PC-9 (cell line): ENCODE data around the gene XIRP1. TPM values are rescaled to one million over a fixed set of nuclear protein-coding genes. Genes with fewer than 3 reads are reported as not detected.

Source experiments
- BruUV-seq: library from RNA; stranded (reverse); fragments of 400-500 nt; replicated peaks from 2 replicates; lab custom pipeline; 2021; lab: Mats Ljungman, UMichigan
- CTCF ChIA-PET: fragments of 300-600 bp; sonication (Branson Sonifier 250); formaldehyde crosslinking; loops from one replicate; lab custom pipeline; 2022; ENCODE audit warnings: antibody characterized with exemption; lab: Charles Lee
- POLR2A ChIA-PET: fragments of 300-600 bp; sonication (Branson Sonifier 250); formaldehyde crosslinking; loops from one replicate; lab custom pipeline; 2022; ENCODE audit warnings: antibody characterized with exemption; ENCODE audit not compliant: unreplicated experiment; lab: Charles Lee
- DNase-seq, 2 experiments: peaks; one replicate each; pipeline versions ENCODE4 v3.0.0 to v3.0.0-alpha.2; 2015 to 2022; ENCODE audit warnings: mixed read lengths in 1 of 2
- H2AFZ ChIP-seq: fragments of 200-600 bp; sonication (generic); 2 replicates; pipeline ENCODE4 v1.8.1; 2017; ENCODE audit warnings: antibody characterized with exemption
- H3F3A ChIP-seq: fragments of 200-600 bp; sonication (generic); 2 replicates; pipeline ENCODE4 v1.8.1; 2017; ENCODE audit warnings: antibody characterized with exemption, mild to moderate bottlenecking, low read depth; ENCODE audit not compliant: insufficient read depth
- H3K27ac ChIP-seq: fragments of 200-600 bp; sonication (generic); 2 replicates; pipeline ENCODE4 v1.6.1; 2016; ENCODE audit warnings: mixed run types
- H3K27me3 ChIP-seq: fragments of 200-600 bp; sonication (generic); 2 replicates; pipeline ENCODE4 v1.6.1; 2016; ENCODE audit warnings: low read depth, mixed run types; ENCODE audit not compliant: insufficient read depth
- H3K36me3 ChIP-seq: fragments of 200-600 bp; sonication (generic); 2 replicates; pipeline ENCODE4 v1.6.1; 2016; ENCODE audit warnings: low read depth, mixed run types
- H3K4me1 ChIP-seq: fragments of 200-600 bp; sonication (generic); replicated peaks from 2 replicates; pipeline ENCODE4 v1.6.1; 2016; ENCODE audit warnings: mixed run types; ENCODE audit not compliant: insufficient read depth
- H3K4me2 ChIP-seq: fragments of 200-600 bp; sonication (generic); 2 replicates; pipeline ENCODE4 v1.6.1; 2017; ENCODE audit warnings: mixed run types
- H3K4me3 ChIP-seq: fragments of 200-600 bp; sonication (generic); 2 replicates; pipeline ENCODE4 v1.6.1; 2016; ENCODE audit warnings: mixed run types
- H3K79me2 ChIP-seq: fragments of 200-600 bp; sonication (generic); 2 replicates; pipeline ENCODE4 v1.6.1; 2017; ENCODE audit warnings: low read depth, mixed run types
- H3K9me2 ChIP-seq: fragments of 200-600 bp; sonication (generic); 2 replicates; pipeline ENCODE4 v1.8.1; 2017; ENCODE audit warnings: mild to moderate bottlenecking; ENCODE audit not compliant: insufficient read depth
- H3K9me3 ChIP-seq: fragments of 200-600 bp; sonication (generic); 2 replicates; pipeline ENCODE4 v1.8.1; 2016; ENCODE audit warnings: low read depth; ENCODE audit not compliant: insufficient read depth
- H4K20me1 ChIP-seq: fragments of 200-600 bp; sonication (generic); 2 replicates; pipeline ENCODE4 v1.8.1; 2017; ENCODE audit not compliant: insufficient read depth
- CTCF ChIP-seq: fragments of 200-600 bp; sonication (generic); conservative IDR thresholded peaks from 2 replicates; pipeline ENCODE4 v1.6.1; 2017; ENCODE audit warnings: mixed run types, antibody characterized with exemption, mild to moderate bottlenecking, moderate library complexity
- EZH2 ChIP-seq: fragments of 200-600 bp; sonication (generic); IDR thresholded peaks from 2 replicates; pipeline ENCODE4 v1.8.0; 2017; ENCODE audit warnings: antibody characterized with exemption, low read depth
- intact Hi-C: fragments of 100-400 bp; cut with micrococcal nuclease; formaldehyde crosslinking; loops from one replicate; pipeline ENCODE4 v1.10.0; 2022; ENCODE audit not compliant: unreplicated experiment
- total RNA-seq: library from RNA; stranded (reverse); gene quantifications from 2 replicates; pipeline ENCODE4 v1.2.3, GENCODE V29; 2021

XIRP1 gene
- total RNA-seq, 1 experiment from 2014 or later = not detected

DNA sequence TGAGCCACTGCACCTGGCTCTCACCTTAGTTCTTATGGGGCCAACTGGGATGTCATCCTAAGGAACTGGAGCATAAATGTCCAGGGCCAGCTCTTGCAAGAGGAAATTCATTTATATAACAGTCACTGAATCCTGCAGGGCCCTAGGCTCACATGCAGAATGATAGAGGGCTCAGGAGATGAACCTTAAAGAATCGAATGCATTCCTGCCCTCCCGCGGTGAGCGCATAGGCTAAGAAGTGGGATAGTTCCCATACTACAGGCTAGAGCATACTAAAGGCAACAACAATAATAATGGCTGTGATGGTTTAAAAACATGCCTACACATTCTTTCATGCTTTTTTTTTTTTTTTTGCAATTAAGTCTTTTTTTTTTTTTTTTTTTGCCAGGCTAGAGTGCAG lies 21.9 kb downstream of the XIRP1 start:
- H3K9me3 ChIP-seq = no peaks in the 10 kb centered on the region
- ChIA-PET CTCF (no interaction called here), POLR2A (no interaction called here)
- no peak overlapping the region for H2AFZ ChIP-seq
- H3K79me2 ChIP-seq = no peaks in the 10 kb centered on the region
- H3K4me1 ChIP-seq = peaks cover 23% of the 10 kb centered on the region
- H3K27ac ChIP-seq = no peak overlapping the region
- no peaks in the 10 kb centered on the region for H3K36me3 ChIP-seq
- no peaks in the 10 kb centered on the region for H3K27me3 ChIP-seq
- BruUV-seq = no TSS peak
- H3K4me3 ChIP-seq = no peak overlapping the region
- intact Hi-C loops = no loop called here
- no peaks in the 10 kb centered on the region for H4K20me1 ChIP-seq
- H3F3A ChIP-seq = peaks cover 15% of the 10 kb centered on the region
- no peaks in the 10 kb centered on the region for H3K9me2 ChIP-seq
- DNase-seq = no peak
- H3K4me2 ChIP-seq = no peak overlapping the region
- TF ChIP-seq CTCF (no peak), EZH2 (no peak)

DNA sequence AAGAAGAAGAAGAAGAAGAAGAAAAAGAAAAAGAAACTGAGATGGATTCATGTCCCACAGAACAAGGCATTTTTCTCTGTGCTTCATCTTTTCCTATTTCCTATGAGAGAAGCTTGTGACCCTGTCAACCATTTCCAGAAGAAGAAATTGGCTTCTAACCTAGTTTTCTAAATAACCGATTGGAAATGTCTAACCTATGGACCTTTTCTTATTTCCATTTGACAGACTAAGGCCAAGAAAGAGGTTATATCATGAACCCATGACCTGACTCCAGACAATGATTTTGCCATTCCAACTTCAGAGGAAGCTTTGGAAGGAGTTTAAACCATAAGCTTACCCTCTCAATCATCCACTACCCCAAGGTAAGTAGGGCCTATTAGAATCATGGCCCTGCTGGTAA lies 22.7 kb downstream of the XIRP1 start:
- Histone ChIP-seq H4K20me1 (no peaks in the 10 kb centered on the region), H3K36me3 (no peaks in the 10 kb centered on the region), H3F3A (peaks cover 16% of the 10 kb centered on the region), H3K4me3 (no peak overlapping the region), H3K27me3 (no peaks in the 10 kb centered on the region), H3K4me1 (peaks cover 28% of the 10 kb centered on the region), H3K79me2 (no peaks in the 10 kb centered on the region), H3K9me3 (no peaks in the 10 kb centered on the region), H3K27ac (no peak overlapping the region), H3K9me2 (no peaks in the 10 kb centered on the region), H2AFZ (no peak overlapping the region), H3K4me2 (no peak overlapping the region)
- BruUV-seq = no TSS peak
- no peak for DNase-seq
- CTCF ChIA-PET = no interaction called here
- POLR2A ChIA-PET = no interaction called here
- intact Hi-C loops = no loop called here
- TF ChIP-seq EZH2 (no peak), CTCF (no peak)

- intact Hi-C loops = no loop called here
- BruUV-seq = no TSS peak
- CTCF ChIA-PET = no interaction called here
- H3K27ac ChIP-seq = no peak overlapping the region
- no peaks in the 10 kb centered on the region for H3K36me3 ChIP-seq
- no peaks in the 10 kb centered on the region for H3K27me3 ChIP-seq
- H3K4me3 ChIP-seq = no peak overlapping the region
- H3K4me1 ChIP-seq = peaks cover 28% of the 10 kb centered on the region
- POLR2A ChIA-PET = interaction anchor here (0.5 kb wide), 1 partner anchor 8 kb away, joined by 5 read pairs; no protein-coding TSS in a partner anchor
- H2AFZ ChIP-seq = no peak overlapping the region
- peaks cover 16% of the 10 kb centered on the region for H3F3A ChIP-seq
- no peaks in the 10 kb centered on the region for H3K9me3 ChIP-seq
- no peak overlapping the region for H3K4me2 ChIP-seq
- no peak for TF ChIP-seq CTCF
- TF ChIP-seq EZH2 = no peak
- H3K9me2 ChIP-seq = no peaks in the 10 kb centered on the region
- no peaks in the 10 kb centered on the region for H4K20me1 ChIP-seq
- no peak for DNase-seq
- H3K79me2 ChIP-seq = no peaks in the 10 kb centered on the region
Measured at GRCh38 chr3:39168156-39168780, 24.1 kb downstream of the XIRP1 start.
